Astrocyte (in vitro differentiated cells and primary cell): ENCODE data around the gene OR2T3.
"Not testable (repeated sequence)": the region's sequence is repeated elsewhere in the genome, so short reads cannot be mapped to it uniquely, and the experiment has no call there.

ENCODE experiments used
- CTCF ChIP-seq: IDR thresholded peaks from 2 replicates; pipeline ENCODE4 v1.5.1; 2011; ENCODE audit warnings: low read depth, mild to moderate bottlenecking, inconsistent platforms, low read length, moderate library complexity; ENCODE audit not compliant: insufficient read depth
- EZH2 ChIP-seq: IDR thresholded peaks from 2 replicates; pipeline ENCODE4 v1.6.1; 2012; ENCODE audit warnings: mild to moderate bottlenecking, low read length, inconsistent platforms; ENCODE audit not compliant: insufficient read depth

GRCh38 chr1:248459117-248459516 lies 14.0 kb upstream of the OR2T3 start:
- TF ChIP-seq EZH2, CTCF: not testable (repeated sequence)
